Glutamatergic neuron (in vitro differentiated cells): ENCODE measurements around the gene ANKLE2. TPM values are rescaled to one million over a fixed set of nuclear protein-coding genes. Genes with fewer than 3 reads are reported as not detected.

ENCODE experiments used
- DNase-seq: peaks from one replicate; pipeline ENCODE4 v3.0.0; 2022
- H3K27ac Mint-ChIP-seq: one replicate; pipeline ENCODE4 v1.8.0; 2020; ENCODE audit warnings: mild to moderate bottlenecking, mixed read lengths, inconsistent platforms; ENCODE audit not compliant: unreplicated experiment
- H3K27me3 Mint-ChIP-seq: one replicate; pipeline ENCODE4 v1.8.0; 2020; ENCODE audit warnings: mild to moderate bottlenecking, moderate library complexity, mixed read lengths, inconsistent platforms; ENCODE audit not compliant: unreplicated experiment
- H3K36me3 Mint-ChIP-seq: one replicate; pipeline ENCODE4 v1.8.0; 2020; ENCODE audit warnings: mild to moderate bottlenecking, mixed read lengths, inconsistent platforms; ENCODE audit not compliant: unreplicated experiment
- H3K4me1 Mint-ChIP-seq: one replicate; pipeline ENCODE4 v1.8.0; 2020; ENCODE audit warnings: mild to moderate bottlenecking, low read depth, mixed read lengths, inconsistent platforms; ENCODE audit not compliant: unreplicated experiment
- H3K4me3 Mint-ChIP-seq: one replicate; pipeline ENCODE4 v1.8.0; 2020; ENCODE audit warnings: mild to moderate bottlenecking, mixed read lengths, inconsistent platforms; ENCODE audit not compliant: unreplicated experiment
- H3K9me3 Mint-ChIP-seq: one replicate; pipeline ENCODE4 v1.8.0; 2020; ENCODE audit warnings: mild to moderate bottlenecking, moderate library complexity, mixed read lengths, inconsistent platforms; ENCODE audit not compliant: unreplicated experiment
- CTCF ChIP-seq: fragments of 200-600 bp; sonication (generic); IDR thresholded peaks from one replicate; pipeline ENCODE4 v1.5.0; 2021; ENCODE audit not compliant: partially characterized antibody, unreplicated experiment
- total RNA-seq: library from RNA; stranded (reverse); fragmentation: NEBNext Ultra II Directional; extraction: Animal tissue kit (Norgen Biotek cat#: 25700); gene quantifications from one replicate; pipeline ENCODE4 v1.2.1, GENCODE V29; 2021; ENCODE audit not compliant: unreplicated experiment

Gene ANKLE2
- total RNA-seq, 1 donor from 2014 or later, result 105 TPM

- Mint-ChIP-seq H3K27me3 (no peaks in the 10 kb centered on the region), H3K36me3 (no peaks in the 10 kb centered on the region), H3K4me1 (peaks cover 9% of the 10 kb centered on the region), H3K27ac (peak overlapping the region; percentile 14), H3K9me3 (peaks cover 3% of the 10 kb centered on the region), H3K4me3 (peak overlapping the region; percentile 81)
- no peak for DNase-seq
- TF ChIP-seq CTCF, result no peak
Observed at GRCh38 chr12:132690112-132690511, 71.5 kb downstream of the ANKLE2 start.

- Mint-ChIP-seq H3K4me3 (peak overlapping the region; percentile 81), H3K9me3 (peaks cover 3% of the 10 kb centered on the region), H3K27me3 (no peaks in the 10 kb centered on the region), H3K4me1 (peaks cover 9% of the 10 kb centered on the region), H3K36me3 (no peaks in the 10 kb centered on the region), H3K27ac (no peak overlapping the region)
- no peak for TF ChIP-seq CTCF
- DNase-seq, result no peak
Observed at GRCh38 chr12:132689227-132689626, 72.4 kb downstream of the ANKLE2 start.

- peaks cover 9% of the 10 kb centered on the region for H3K4me1 Mint-ChIP-seq
- H3K9me3 Mint-ChIP-seq, result peaks cover 5% of the 10 kb centered on the region
- H3K27ac Mint-ChIP-seq, result no peak within 1 kb of the TSS
- no peaks in the 10 kb centered on the region for H3K36me3 Mint-ChIP-seq
- peak within 1 kb of the TSS; percentile 63 for H3K4me3 Mint-ChIP-seq
- no peak for TF ChIP-seq CTCF
- DNase-seq, result peak; percentile 98
- no peaks in the 10 kb centered on the region for H3K27me3 Mint-ChIP-seq
Observed at GRCh38 chr12:132687211-132688164, 74.1 kb downstream of the ANKLE2 start, which contains the start of the genes POLE and PXMP2. POLE (minus strand) TSS chr12:132687342; CDS start chr12:132687315, 27 bp downstream. PXMP2 (plus strand) TSS chr12:132687587; CDS start chr12:132687671, 84 bp downstream.

- no peak overlapping the region for H3K27ac Mint-ChIP-seq
- no peaks in the 10 kb centered on the region for H3K36me3 Mint-ChIP-seq
- no peak for DNase-seq
- H3K4me3 Mint-ChIP-seq, result no peak overlapping the region
- H3K27me3 Mint-ChIP-seq, result no peaks in the 10 kb centered on the region
- no peak for TF ChIP-seq CTCF
- H3K4me1 Mint-ChIP-seq, result peaks cover 7% of the 10 kb centered on the region
- peaks cover 5% of the 10 kb centered on the region for H3K9me3 Mint-ChIP-seq
Observed at GRCh38 chr12:132686825-132687210, 74.8 kb downstream of the ANKLE2 start.

GRCh38 chr12:132685400-132685799, 76.2 kb downstream of the ANKLE2 start:
- Mint-ChIP-seq H3K36me3 (no peaks in the 10 kb centered on the region), H3K4me1 (peaks cover 5% of the 10 kb centered on the region), H3K27ac (no peak overlapping the region), H3K27me3 (no peaks in the 10 kb centered on the region), H3K4me3 (peak overlapping the region; percentile 30), H3K9me3 (peaks cover 5% of the 10 kb centered on the region)
- TF ChIP-seq CTCF, result no peak
- no peak for DNase-seq
